ENCODE data around the gene SPATS2.
"Not testable (repeated sequence)": the region's sequence is repeated elsewhere in the genome, so short reads cannot be mapped to it uniquely, and the experiment has no call there.

SPATS2 gene

GRCh38 chr12:49410818-49411217 is 43.6 kb downstream of the SPATS2 start:
- no peak for DNase-seq (ENCODE audit: low spot score)

GRCh38 chr12:49413010-49413409 is 45.7 kb downstream of the SPATS2 start:
- no peak for DNase-seq (ENCODE audit: low spot score)

GRCh38 chr12:49413796-49414195 is 46.5 kb downstream of the SPATS2 start:
- no peak for DNase-seq (ENCODE audit: low spot score)

GRCh38 chr12:49414364-49414763 is 47.1 kb downstream of the SPATS2 start:
- DNase-seq (ENCODE audit: low spot score), result no peak

GRCh38 chr12:49415521-49415970 is 48.3 kb downstream of the SPATS2 start:
- no peak for DNase-seq (ENCODE audit: low spot score)

GRCh38 chr12:49416892-49417291 is 49.6 kb downstream of the SPATS2 start:
- no peak for DNase-seq (ENCODE audit: low spot score)

GRCh38 chr12:49417558-49417957 is 50.3 kb downstream of the SPATS2 start:
- DNase-seq (ENCODE audit: low spot score), result no peak

GRCh38 chr12:49420556-49420955 is 53.3 kb downstream of the SPATS2 start:
- no peak for DNase-seq (ENCODE audit: low spot score)

GRCh38 chr12:49422114-49422513 is 54.9 kb downstream of the SPATS2 start:
- no peak for DNase-seq (ENCODE audit: low spot score)

GRCh38 chr12:49428793-49429192 is 61.5 kb downstream of the SPATS2 start:
- DNase-seq (ENCODE audit: low spot score), result peak; percentile 26

- DNase-seq (ENCODE audit: low spot score), result no peak
Measured at GRCh38 chr12:49432616-49433015, 65.4 kb downstream of the SPATS2 start.

GRCh38 chr12:49436799-49437198 is 69.5 kb downstream of the SPATS2 start:
- DNase-seq (ENCODE audit: low spot score), result not testable (repeated sequence)

GRCh38 chr12:49439042-49439441 is 71.8 kb downstream of the SPATS2 start:
- no peak for DNase-seq (ENCODE audit: low spot score)

- no peak for DNase-seq (ENCODE audit: low spot score)
Measured at GRCh38 chr12:49440035-49440434, 72.8 kb downstream of the SPATS2 start.

- no peak for DNase-seq (ENCODE audit: low spot score)
Measured at GRCh38 chr12:49442915-49443314, 75.7 kb downstream of the SPATS2 start.

GRCh38 chr12:49446571-49446970 is 79.3 kb downstream of the SPATS2 start:
- DNase-seq (ENCODE audit: low spot score), result no peak

GRCh38 chr12:49448858-49449257 is 81.6 kb downstream of the SPATS2 start:
- no peak for DNase-seq (ENCODE audit: low spot score)

GRCh38 chr12:49451468-49452259 is 84.4 kb downstream of the SPATS2 start:
- DNase-seq (ENCODE audit: low spot score), result no peak

GRCh38 chr12:49455501-49455900 is 88.2 kb downstream of the SPATS2 start:
- DNase-seq (ENCODE audit: low spot score), result no peak

GRCh38 chr12:49456131-49456679 is 88.9 kb downstream of the SPATS2 start:
- DNase-seq (ENCODE audit: low spot score), result no peak

GRCh38 chr12:49458816-49459215 is 91.6 kb downstream of the SPATS2 start:
- no peak for DNase-seq (ENCODE audit: low spot score)

- no peak for DNase-seq (ENCODE audit: low spot score)
Measured at GRCh38 chr12:49461221-49461620, 94.0 kb downstream of the SPATS2 start.

- no peak for DNase-seq (ENCODE audit: low spot score)
Measured at GRCh38 chr12:49462083-49462744, 95.0 kb downstream of the SPATS2 start.
